GM12878 (cell line): Measurements from ENCODE around the gene CFAP97D2. TPM values are rescaled to one million over a fixed set of nuclear protein-coding genes. Genes with fewer than 3 reads are reported as not detected.

Experiments
- ATAC-seq: fragments of 200-7000 bp; cut with Tn5 transposase; 3 replicates; pipeline ENCODE4 v1.9.1; 2020; ENCODE audit warnings: mild to moderate bottlenecking, moderate library complexity
- BruUV-seq: library from RNA; stranded (reverse); fragments of 400-500 nt; replicated peaks from 2 replicates; lab custom pipeline; 2021; lab: Mats Ljungman, UMichigan
- CTCF ChIA-PET: fragments of 300-600 bp; sonication (Branson Sonifier 250); formaldehyde crosslinking; extraction: SDS; loops from one replicate; lab custom pipeline; 2021; ENCODE audit warnings: inconsistent platforms; lab: Yijun Ruan, JAX
- POLR2A ChIA-PET: fragments of 350-600 bp; formaldehyde crosslinking; extraction: SDS; loops from one replicate; lab custom pipeline; 2021; ENCODE audit warnings: inconsistent platforms; lab: Charles Lee
- RAD21 ChIA-PET: fragments of 300-600 bp; sonication (Branson Sonifier 250); formaldehyde crosslinking; loops from one replicate; lab custom pipeline; 2023; ENCODE audit warnings: antibody characterized with exemption; ENCODE audit not compliant: unreplicated experiment; lab: Charles Lee
- SMC1A ChIA-PET: fragments of 300-600 bp; sonication (Branson Sonifier 250); formaldehyde crosslinking; loops from one replicate; lab custom pipeline; 2023; ENCODE audit not compliant: unreplicated experiment, uncharacterized antibody; lab: Charles Lee
- DNase-seq: peaks from one replicate; pipeline ENCODE4 v3.0.0-alpha.2; 2011; ENCODE audit warnings: low read depth, low spot score
- FAIRE-seq: peaks from 3 replicates; lab custom pipeline; 2011; peaks lifted over from hg19 to GRCh38; lab: Jason Lieb, UNC
- H2AFZ ChIP-seq: 2 replicates; pipeline ENCODE4 v1.6.0; 2011; ENCODE audit warnings: low read depth, low read length, control low read depth; ENCODE audit not compliant: control insufficient read depth
- H3K27ac ChIP-seq: 2 replicates; pipeline ENCODE4 v1.5.1; 2011; ENCODE audit warnings: control low read depth; ENCODE audit not compliant: control insufficient read depth, insufficient read depth
- H3K27me3 ChIP-seq, 2 experiments: replicated peaks in 1 of 2; 2 replicates each; pipeline versions ENCODE4 v1.6.0 to v1.6.1; 2011; ENCODE audit warnings: low read length in 1 of 2; ENCODE audit not compliant: control insufficient read depth in 2 of 2, insufficient read depth in 2 of 2
- H3K36me3 ChIP-seq, 2 experiments: 2 replicates each; pipeline ENCODE4 v1.5.1; 2011; ENCODE audit warnings: low read length in 1 of 2; ENCODE audit not compliant: control insufficient read depth in 2 of 2, insufficient read depth in 2 of 2
- H3K4me1 ChIP-seq: 2 replicates; pipeline ENCODE4 v1.6.1; 2011; ENCODE audit warnings: mild to moderate bottlenecking, low read length, moderate library complexity, mixed read lengths; ENCODE audit not compliant: control insufficient read depth, insufficient read depth
- H3K4me2 ChIP-seq: 2 replicates; pipeline ENCODE4 v1.6.0; 2011; ENCODE audit warnings: control low read depth; ENCODE audit not compliant: control insufficient read depth, insufficient read depth
- H3K4me3 ChIP-seq: fragments of 200-600 bp; sonication (generic); 2 replicates; pipeline ENCODE4 v1.5.1; 2016
- H3K79me2 ChIP-seq: 2 replicates; pipeline ENCODE4 v1.6.0; 2011; ENCODE audit warnings: low read length; ENCODE audit not compliant: control insufficient read depth, insufficient read depth
- H3K9ac ChIP-seq: 2 replicates; pipeline ENCODE4 v1.8.0; 2011; ENCODE audit warnings: low read length, control low read depth, mixed read lengths; ENCODE audit not compliant: control insufficient read depth, insufficient read depth
- H3K9me3 ChIP-seq: replicated peaks from 3 replicates; pipeline ENCODE4 v1.5.1; 2011; ENCODE audit warnings: mild to moderate bottlenecking, low read length; ENCODE audit not compliant: control insufficient read depth, insufficient read depth
- H4K20me1 ChIP-seq: 2 replicates; pipeline ENCODE4 v1.6.0; 2011; ENCODE audit not compliant: control insufficient read depth, insufficient read depth
- MXI1 ChIP-seq: fragments of 150-350 bp; IDR thresholded peaks from 2 replicates; pipeline ENCODE4 v1.6.1; 2011; ENCODE audit warnings: low read depth, mild to moderate bottlenecking, inconsistent platforms, low read length, improper control_type of control experiment
- WGBS: methylation state at CpG from one replicate; pipeline ENCODE4 v1.1.6; 2016; ENCODE audit warnings: low lambda C conversion rate; ENCODE audit not compliant: insufficient replicate concordance, insufficient coverage; ENCODE audit errors: missing lambda C conversion rate; 5-methylcytosine and 5-hydroxymethylcytosine counted together
- in situ Hi-C: fragments of 300-500 bp; cut with MboI; formaldehyde crosslinking; loops from 9 replicates; pipeline ENCODE4 v1.14.3; 2018; ENCODE audit warnings: mixed read lengths
- intact Hi-C: fragments of 100-400 bp; cut with micrococcal nuclease; formaldehyde crosslinking; loops from one replicate; pipeline ENCODE4 v1.14.2; 2022; ENCODE audit not compliant: unreplicated experiment
- polyA plus RNA-seq, 11 experiments: library from polyadenylated mRNA; depleted of rRNA in 4 of 11; unstranded in 6 of 11; stranded (reverse) in 5 of 11; fragments of >200 nt; fragmentation: Nextera tagmentation in 4 of 11; fragmentation: Illumina TruSeq in 1 of 11; extraction: Ambion mirVana in 4 of 11; extraction: Trizol in 1 of 11; gene quantifications; 1 replicate in 1 of 11; 2 replicates in 10 of 11; pipeline versions ENCODE4 v1.2.1 to v1.2.3, GENCODE V29; 2011 to 2016; ENCODE audit warnings: inconsistent platforms in 2 of 11, missing spikeins in 2 of 11, low read depth in 1 of 11
- total RNA-seq, 4 experiments: library from RNA; depleted of rRNA in 3 of 4; stranded (reverse); fragments of >200 nt in 3 of 4; fragmentation: Illumina TruSeq in 1 of 4; extraction: Trizol in 1 of 4; gene quantifications; 2 replicates each; pipeline versions ENCODE4 v1.2.1 to v1.2.3, GENCODE V29; 2013 to 2021
- TF ChIP-seq, protein P1 (sequence below): IDR thresholded peaks from 2 replicates; pipeline ENCODE4 v1.6.1; 2012; ENCODE audit warnings: low read depth, low read length, improper control_type of control experiment
- TF ChIP-seq, protein P2 (sequence below): fragments of 450-650 bp; IDR thresholded peaks from 2 replicates; pipeline ENCODE4 v1.6.1; 2017; ENCODE audit warnings: mild to moderate bottlenecking, moderate library complexity

CFAP97D2 gene
- total and polyA plus RNA-seq, 10 of the 15 experiments (the other 5 are each of a cell fraction or from before 2014, with no cell fraction given) = not detected

DNA sequence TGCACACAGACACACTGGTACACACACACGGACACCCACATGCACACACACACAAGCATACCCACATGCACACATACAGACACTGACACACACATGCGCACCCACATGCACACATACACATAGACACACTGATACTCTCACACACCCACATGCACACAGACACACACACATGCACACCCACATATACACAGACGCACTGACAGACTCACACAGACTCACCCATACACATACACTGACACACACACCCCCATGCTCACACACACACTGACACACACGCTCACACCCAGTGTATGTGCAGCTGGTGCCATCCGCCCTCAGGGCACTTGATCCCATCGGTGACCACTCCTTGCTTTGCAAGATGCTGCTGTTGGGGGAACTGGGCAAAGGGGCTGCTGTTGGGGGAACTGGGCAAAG, 36.9 kb upstream of the CFAP97D2 start (continued):
- TF ChIP-seq, protein P1, sequence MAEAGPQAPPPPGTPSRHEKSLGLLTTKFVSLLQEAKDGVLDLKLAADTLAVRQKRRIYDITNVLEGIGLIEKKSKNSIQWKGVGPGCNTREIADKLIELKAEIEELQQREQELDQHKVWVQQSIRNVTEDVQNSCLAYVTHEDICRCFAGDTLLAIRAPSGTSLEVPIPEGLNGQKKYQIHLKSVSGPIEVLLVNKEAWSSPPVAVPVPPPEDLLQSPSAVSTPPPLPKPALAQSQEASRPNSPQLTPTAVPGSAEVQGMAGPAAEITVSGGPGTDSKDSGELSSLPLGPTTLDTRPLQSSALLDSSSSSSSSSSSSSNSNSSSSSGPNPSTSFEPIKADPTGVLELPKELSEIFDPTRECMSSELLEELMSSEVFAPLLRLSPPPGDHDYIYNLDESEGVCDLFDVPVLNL = no peak

DNA sequence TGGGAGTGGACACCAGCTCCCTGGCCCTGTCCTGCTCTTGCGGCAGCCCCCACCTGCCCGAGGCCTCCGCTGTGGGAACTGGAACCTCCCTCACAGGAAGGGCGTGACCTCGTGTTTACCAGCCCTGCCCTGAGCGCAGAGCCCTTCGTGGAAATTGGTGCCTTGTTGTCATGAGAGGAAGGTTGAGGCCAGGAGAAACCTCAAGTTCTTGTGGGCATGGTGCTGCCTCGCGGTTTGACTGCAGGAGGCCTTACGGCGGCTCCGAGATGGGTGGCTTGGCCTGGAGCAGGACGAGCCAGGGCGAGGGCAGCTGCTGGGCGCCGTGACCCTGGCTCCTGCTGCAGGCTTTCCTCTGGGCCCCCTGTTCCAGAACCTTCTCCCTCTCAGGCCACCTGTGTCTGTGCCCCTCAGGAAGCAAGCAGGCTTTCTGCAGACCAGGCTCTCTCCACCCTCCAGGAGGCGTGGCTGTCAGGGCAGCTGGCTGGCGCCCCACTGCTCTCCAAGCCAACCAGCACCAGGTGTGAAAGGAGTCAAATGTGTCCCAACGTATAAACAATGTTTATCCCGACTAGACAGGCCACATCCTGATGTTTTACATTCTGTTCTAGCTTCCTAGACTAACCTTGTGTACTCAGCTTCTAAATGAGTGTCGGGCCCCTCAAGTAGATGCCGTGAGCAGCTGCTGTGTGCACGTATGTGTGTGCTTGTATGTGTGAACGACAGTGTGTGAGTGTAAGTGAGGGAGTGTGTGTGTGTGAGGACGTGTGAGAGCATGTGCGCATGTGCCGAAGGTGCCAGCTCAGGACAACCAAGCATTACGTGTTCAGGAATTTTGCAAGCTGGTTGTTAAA, 36.2 kb upstream of the CFAP97D2 start:
- Histone ChIP-seq H2AFZ (no peak overlapping the region), H3K79me2 (no peaks in the 10 kb centered on the region), H3K36me3 (no peaks in the 10 kb centered on the region), H3K4me2 (no peak overlapping the region), H3K9ac (no peak overlapping the region), H3K27me3 (no peaks in the 10 kb centered on the region), H3K27ac (no peak overlapping the region), H4K20me1 (no peaks in the 10 kb centered on the region), H3K4me3 (no peak overlapping the region), H3K4me1 (peaks cover 41% of the 10 kb centered on the region), H3K9me3 (no peaks in the 10 kb centered on the region)
- DNase-seq = no peak
- BruUV-seq = no TSS peak
- 19% methylated on average over 28 of the region's 28 CpGs for WGBS
- ChIA-PET POLR2A (no interaction called here), RAD21 (no interaction called here), CTCF (interaction anchor here (0.7 to 1.4 kb wide), 4 partner anchors 77 to 85 kb away, joined by 3 to 6 read pairs (median 4); no protein-coding TSS in a partner anchor), SMC1A (interaction anchor here (0.9 to 1.3 kb wide), 2 partner anchors 75 to 80 kb away, joined by 3 to 4 read pairs; no protein-coding TSS in a partner anchor)
- no peak for FAIRE-seq
- intact Hi-C loops (loop anchor here (1.0 to 10.0 kb wide), 2 partner anchors 83 to 328 kb away; no protein-coding TSS in a partner anchor), in situ Hi-C loops (no loop called here)
- ATAC-seq = peak; percentile 22
- TF ChIP-seq, protein P2, sequence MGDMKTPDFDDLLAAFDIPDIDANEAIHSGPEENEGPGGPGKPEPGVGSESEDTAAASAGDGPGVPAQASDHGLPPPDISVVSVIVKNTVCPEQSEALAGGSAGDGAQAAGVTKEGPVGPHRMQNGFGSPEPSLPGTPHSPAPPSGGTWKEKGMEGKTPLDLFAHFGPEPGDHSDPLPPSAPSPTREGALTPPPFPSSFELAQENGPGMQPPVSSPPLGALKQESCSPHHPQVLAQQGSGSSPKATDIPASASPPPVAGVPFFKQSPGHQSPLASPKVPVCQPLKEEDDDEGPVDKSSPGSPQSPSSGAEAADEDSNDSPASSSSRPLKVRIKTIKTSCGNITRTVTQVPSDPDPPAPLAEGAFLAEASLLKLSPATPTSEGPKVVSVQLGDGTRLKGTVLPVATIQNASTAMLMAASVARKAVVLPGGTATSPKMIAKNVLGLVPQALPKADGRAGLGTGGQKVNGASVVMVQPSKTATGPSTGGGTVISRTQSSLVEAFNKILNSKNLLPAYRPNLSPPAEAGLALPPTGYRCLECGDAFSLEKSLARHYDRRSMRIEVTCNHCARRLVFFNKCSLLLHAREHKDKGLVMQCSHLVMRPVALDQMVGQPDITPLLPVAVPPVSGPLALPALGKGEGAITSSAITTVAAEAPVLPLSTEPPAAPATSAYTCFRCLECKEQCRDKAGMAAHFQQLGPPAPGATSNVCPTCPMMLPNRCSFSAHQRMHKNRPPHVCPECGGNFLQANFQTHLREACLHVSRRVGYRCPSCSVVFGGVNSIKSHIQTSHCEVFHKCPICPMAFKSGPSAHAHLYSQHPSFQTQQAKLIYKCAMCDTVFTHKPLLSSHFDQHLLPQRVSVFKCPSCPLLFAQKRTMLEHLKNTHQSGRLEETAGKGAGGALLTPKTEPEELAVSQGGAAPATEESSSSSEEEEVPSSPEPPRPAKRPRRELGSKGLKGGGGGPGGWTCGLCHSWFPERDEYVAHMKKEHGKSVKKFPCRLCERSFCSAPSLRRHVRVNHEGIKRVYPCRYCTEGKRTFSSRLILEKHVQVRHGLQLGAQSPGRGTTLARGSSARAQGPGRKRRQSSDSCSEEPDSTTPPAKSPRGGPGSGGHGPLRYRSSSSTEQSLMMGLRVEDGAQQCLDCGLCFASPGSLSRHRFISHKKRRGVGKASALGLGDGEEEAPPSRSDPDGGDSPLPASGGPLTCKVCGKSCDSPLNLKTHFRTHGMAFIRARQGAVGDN = peak; percentile 56; the same call in 1 of the 2 replicates
- no peak for TF ChIP-seq MXI1
